Lung microvascular endothelial cell (primary cell): Measurements from ENCODE around the gene C14orf132. TPM values are rescaled to one million over a fixed set of nuclear protein-coding genes. Genes with fewer than 3 reads are reported as not detected.
A peak's percentile ranks its signal among the peaks of the same experiment; 100 is the strongest.

ENCODE experiments used
- DNase-seq, 2 donors: peaks; one replicate each; pipeline versions ENCODE4 v3.0.0 to v3.0.0-alpha.2; 2010; ENCODE audit warnings: low read depth in 2 of 2
- total RNA-seq: library from RNA; depleted of rRNA; stranded (reverse); fragments of >200 nt; gene quantifications from 2 replicates; pipeline ENCODE4 v1.2.1, GENCODE V29; 2014

Gene C14orf132
- total RNA-seq, 1 donor from 2014 or later = 3.8 TPM

DNA sequence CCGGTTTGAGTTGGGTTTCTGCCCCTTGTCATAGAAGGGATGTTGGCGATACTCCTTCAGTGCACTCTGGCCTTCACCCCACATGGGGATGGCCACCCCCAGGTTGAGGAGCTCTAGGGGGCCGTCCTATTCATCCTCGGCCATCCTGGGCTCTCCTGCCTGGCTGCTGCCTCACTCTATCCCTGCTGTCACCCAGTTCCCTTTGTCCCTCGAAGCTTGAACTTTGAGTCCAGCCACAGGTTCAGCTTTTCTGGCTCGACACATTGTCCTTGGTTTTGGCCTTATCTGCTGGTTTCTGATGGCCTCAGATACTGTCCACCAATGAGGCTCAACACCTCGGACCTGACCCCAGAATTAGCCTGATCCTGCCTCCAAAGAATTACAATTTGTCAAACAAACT, 58.6 kb downstream of the C14orf132 start:
- DNase-seq = no peak

DNA sequence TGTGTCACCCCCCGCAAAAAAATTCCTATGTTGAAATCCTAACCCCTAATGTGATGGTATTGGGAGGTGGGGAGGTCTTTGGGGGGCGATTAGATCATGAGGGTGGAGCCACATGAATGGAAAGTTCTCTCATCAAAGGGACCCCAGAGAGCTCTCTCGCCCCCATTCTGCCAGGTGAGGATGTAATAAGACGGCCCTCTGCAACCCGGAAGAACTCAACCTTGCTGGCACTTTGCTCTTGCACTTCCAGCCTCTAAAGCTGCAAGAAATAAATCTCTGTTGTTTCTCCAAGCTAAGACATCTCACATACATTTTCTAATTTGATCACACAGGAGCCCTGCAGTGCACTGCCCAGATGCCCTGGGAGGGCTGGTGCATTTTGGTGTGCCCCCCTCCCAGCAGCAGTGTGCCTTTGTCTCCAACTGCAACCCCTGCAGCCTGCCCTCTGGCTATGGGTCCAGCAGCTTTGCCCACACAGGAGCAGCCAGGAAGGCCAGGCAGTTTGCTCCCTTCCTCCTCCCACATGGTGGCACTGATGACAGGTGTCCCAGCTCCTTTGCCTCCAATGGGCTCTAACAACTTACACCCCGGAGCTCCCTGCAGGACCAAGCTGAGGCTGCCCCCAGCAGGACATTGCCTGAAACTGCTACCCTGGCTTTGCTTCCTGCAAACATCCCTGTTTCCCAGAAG, 59.3 kb downstream of the C14orf132 start:
- DNase-seq = peak; percentile 26 to 48

DNA sequence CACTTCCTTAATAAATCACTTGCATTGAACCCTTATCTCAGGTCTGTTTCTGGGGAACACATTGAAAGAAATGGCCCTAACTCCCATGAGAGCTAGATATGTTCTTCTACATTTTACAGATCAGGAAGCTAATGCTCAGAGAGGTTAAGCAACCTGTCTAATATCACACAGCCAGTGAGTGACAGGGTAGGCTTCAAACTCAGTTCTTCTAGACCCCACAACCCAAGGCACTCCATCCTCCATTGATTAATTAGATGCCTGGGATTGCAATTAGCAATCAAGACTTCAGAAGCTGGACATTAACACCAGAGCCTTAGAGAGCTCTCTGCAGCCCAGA, 59.8 kb downstream of the C14orf132 start:
- DNase-seq = no peak

DNA sequence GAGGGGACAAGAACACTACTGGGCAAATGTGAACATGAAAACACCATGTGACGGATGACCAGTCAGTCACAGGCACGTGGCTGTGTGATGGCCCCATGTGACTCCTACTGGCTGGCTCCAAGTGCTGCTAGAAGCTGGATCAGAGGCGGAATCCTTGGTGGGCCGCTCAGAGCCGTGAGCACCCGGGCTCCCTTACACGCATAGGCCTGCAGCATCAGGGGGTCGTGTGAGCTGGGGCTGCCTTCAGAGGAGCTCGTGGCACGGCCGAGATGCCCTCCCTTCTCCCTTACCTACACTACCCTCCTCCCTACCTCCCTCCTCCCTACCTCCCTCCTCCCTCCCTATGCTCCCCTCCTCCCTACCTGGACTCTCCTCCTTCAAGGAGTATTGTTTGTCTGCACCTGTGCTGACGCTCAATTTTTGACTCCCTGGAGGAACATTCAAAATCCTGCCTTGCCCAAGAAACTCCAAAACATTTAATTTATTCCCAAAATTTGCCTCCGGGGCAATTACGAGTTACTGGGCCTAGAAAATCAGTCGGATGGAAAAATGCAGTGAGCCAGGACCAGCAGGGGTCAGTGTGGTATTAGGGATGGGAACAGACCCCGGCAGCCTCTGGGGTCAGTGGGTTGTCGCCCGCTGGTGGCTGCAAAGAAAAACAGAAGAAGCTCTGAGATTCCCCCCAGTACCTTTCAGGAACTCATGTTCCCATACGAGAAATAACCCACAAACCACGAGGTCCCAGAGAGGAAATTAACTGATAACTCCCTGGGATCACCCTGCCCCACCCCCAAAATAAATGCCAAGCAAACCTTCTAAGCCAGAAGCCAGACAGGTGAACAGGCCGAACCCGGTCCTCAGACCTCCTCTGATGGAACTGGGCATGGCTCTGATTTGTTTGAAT, 61.3 kb downstream of the C14orf132 start:
- DNase-seq = peak; percentile 66 to 78

- DNase-seq = no peak
These were observed 63.1 kb downstream of the C14orf132 start for GRCh38 chr14:96102081-96102856.

DNA sequence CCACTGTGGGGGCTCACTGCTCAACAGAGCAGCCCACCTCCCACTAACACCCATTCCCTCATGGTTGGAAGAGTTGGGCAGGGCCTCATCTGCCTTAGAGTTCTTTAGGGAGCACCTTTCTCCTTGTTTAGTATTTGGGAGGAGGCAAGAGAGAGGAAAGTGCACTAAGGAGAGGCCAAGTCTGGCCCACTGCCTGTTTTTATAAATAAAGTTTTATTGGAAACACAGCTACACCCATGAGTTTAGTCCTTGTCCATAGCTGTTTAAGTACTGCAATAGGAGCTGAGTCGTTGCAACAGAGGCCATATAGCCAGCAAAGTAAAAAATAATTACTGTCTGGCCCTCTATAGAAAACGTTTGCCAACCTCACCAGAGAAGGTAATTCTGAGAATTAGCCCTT, 63.9 kb downstream of the C14orf132 start:
- no peak for DNase-seq

DNA sequence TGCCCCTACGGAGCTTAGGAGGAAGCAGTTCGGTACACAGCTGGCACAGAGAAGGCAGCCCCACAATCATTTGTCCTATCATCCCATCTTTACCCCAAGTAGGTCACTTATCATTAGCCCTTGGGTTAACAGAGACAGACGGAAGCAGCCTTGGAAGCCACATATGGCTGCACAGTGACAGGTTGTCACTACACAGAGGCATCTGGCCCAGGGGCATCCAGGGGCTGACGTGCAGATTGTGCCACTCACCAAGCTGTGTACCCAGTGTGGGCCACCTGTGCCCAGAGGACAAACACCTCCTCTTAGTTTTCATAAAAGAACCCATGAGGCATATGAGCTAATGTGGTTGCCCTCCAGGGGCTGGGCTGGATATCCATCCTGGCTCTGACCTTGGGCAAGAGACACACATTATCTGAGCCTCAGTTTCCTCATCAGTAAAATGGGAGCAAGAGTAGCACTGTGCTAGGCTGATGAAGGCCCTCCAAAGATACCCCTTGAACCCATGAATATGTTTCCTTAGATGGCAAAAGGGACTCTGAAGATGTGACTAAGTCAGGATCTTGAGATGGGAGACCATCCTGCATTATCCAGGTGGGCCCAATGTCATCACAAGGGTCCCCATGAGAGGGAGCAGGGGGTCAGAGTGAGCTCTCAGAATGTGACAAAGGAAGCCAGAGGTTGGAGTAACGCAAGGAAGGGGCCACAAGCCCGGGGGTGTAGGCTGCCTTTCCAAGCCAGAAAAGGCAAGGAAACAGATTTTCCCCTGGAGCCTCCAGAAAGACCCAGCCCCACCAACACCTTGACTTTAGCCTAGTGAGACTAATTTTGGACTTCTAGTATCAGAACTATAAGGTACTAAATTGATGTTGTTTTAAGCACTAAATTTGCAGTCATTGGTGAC, 64.6 kb downstream of the C14orf132 start:
- no peak for DNase-seq

GRCh38 chr14:96104469-96105057, 65.4 kb downstream of the C14orf132 start:
- peak; percentile 17 to 72 for DNase-seq

DNA sequence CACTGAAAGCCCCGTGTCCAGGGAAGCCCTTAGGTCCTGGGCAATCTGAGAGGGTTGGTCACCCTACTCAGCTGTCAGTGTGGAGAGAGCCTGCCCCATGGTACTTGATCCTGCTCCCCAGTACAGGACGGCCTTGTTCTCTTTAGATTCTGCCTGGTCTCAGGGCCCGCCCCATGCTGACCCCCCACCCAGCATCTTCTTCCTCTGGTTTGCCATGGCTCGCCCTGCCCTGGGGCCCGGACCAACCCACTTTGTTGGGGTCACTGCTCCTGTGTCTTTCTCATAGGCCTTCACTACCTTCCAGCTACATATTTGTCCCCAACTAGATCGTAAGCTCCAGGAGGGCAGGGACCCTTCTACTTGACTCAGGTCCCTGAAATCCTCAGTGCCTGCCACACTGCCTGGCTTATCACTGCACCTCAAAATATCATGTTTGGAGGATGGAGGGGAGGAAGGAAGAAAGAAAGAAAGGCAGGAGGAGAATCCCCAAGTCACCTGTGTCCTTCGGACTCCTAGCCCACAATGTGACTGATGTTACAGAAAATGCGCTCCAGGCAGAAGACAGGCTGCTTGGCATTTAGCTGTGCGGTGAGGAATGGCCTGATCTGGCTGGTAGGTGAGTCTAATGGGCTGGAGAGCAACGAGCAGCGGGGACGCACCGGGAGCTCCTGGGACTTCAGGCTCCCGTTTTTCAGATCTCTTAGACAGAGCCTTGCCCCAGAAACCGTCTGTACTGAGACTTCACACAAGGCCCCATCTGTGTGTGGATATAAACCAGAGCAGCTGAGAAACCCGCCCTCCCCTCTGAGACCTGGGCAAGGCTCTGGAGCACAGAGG, 66.1 kb downstream of the C14orf132 start:
- DNase-seq = no peak

DNA sequence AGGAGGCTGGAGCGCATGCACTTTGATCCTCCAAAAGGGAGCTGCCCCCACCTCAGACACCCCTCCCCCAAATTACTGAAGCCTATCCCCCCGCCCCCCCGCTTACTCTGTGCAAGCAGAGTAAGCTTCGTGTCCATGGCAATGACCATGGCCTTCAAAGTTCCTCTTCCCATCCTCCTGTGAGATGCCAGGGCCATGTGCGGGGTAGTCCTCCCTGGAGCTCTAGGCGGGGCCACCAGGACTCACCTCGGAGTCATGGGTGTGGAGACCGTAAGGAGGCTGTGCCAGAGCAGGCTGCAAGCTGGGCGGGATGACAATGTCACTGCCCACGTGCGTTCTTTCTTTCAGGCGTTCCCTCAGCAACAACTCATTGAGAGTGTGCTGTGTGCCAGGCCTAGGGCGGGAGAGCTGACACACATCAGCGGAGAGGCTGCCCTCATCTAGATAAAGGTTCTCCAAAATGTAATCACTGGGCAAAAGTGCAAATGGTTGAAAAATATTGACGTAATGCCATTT, 66.8 kb downstream of the C14orf132 start:
- DNase-seq = no peak

GRCh38 chr14:96106891-96107290, 67.7 kb downstream of the C14orf132 start:
- no peak for DNase-seq

GRCh38 chr14:96108061-96108795, 69.1 kb downstream of the C14orf132 start:
- no peak for DNase-seq

DNA sequence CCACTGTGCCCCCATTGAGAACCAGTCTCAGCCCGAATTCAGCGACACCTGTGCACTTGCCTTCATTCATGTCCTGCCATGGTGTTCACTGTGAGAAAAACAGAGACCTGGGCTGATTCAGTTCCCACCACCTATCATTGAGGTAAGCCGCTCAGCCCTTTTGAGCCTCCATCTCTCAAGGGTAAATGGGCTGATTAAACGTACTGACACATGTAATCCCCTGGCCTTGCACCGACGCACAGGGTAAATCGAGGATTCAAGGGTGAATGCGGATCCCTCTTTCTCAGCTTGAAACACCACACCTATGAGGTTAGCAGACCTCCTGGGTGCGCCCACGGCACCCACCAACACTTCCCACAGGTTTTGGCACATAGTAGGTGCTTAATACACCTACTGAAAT, 69.7 kb downstream of the C14orf132 start:
- DNase-seq = no peak

DNA sequence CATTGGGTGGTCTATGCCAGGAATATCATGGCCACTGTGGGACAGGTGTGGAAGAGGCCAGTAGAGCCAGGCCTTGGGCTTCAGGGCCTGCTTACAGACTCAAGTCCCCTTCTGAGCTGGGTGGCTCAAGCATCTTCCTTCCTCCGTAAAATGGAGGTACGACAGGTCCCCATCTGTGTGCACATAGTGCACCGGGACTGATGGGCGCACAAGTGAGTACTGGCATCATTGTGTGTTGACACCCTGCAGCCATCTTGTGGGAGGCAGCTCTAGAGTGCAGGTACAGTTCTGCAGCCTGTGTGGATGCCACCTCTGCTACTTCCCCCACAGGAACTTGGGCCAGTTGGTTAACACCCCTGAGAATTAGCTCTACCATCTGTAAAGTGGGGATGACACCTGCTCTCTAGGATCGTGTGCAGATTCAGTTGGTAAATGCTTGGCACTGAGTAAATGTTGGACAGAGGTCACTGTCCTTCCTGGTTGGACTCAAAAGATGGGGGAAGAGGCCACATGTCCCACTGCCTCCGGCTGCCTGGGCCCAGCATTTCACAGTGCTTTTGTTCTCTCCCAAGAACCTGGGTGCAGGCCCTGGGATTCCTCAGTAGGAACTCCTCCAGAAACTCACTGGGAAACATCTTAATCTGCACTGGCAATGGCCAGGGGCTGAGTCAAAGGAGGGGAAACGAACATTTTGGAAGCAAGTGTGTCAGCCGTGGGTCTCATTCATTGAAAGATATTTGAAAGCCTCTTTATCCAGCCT, 70.6 kb downstream of the C14orf132 start:
- DNase-seq = no peak

- no peak for DNase-seq
These were observed 72.9 kb downstream of the C14orf132 start for GRCh38 chr14:96112032-96112431.

DNA sequence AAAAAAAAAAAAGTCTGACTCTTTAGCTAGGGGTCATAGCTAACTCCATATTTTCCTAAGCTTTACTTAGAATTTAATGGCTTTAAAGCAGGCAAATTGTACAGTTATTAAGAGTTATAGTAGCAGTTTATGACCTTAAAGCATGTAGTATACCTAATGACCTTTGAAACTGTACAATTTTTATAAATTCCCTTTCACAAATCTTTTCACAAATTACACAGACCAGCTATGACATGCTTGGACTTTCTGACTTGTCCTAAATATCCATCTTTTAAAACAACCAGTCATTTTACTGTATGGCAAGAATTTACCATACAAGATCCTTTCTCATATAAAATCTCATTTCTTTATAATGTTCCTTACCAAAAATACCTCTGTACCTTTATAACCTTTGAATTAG, 74.8 kb downstream of the C14orf132 start:
- DNase-seq = no peak

DNA sequence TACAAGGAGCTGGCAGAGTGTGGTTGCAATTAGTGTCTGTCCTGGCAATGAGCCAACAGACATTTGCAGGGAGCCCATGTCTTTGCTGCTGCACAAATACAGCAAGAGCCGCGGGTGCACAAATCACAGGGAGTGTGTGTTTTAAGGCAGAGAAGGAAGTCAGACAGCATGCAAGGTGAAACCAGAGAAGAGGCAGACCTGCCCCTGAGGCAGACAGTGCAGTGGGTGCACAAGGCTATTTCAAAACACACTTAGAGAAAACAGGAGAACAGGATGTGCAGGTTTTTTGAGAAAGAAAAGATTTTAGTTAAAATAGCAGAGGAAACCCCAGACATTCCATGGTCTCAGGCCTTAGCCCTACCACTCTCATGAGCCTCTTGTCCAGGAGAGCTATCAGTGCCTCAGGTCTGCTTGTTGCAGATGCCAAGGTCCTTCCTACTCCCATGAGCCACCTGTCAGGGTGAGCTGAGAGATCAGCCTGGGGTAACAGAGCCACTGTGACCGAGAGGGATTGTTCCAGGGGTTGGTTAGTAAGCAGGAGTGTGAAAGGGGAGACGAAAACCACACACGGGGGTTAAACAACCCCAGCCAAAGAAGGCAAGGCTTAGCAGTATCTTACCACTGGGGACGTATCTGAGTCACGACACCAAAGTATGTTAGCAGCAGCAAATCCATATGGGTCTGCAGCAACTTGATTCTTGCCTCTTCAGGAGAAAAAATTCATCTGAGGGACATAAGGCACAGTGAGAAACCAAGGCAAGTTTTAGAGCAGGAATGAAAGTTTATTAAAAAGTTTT, 78.1 kb downstream of the C14orf132 start:
- DNase-seq = no peak
